Neural cell (in vitro differentiated cells): ENCODE data around the gene SET. TPM values are rescaled to one million over a fixed set of nuclear protein-coding genes. Genes with fewer than 3 reads are reported as not detected.
"Not testable (repeated sequence)": the region's sequence is repeated elsewhere in the genome, so short reads cannot be mapped to it uniquely, and the experiment has no call there.

Experiments used
- H2AFZ ChIP-seq: fragments of 200-600, 300-800 bp; sonication (generic), shearing (Covaris generic); 2 replicates; pipeline ENCODE4 v1.6.0; 2014; ENCODE audit warnings: low read depth, mild to moderate bottlenecking, antibody characterized with exemption, low read length, moderate library complexity
- H3F3A ChIP-seq: fragments of 200-600 bp; shearing (Covaris generic); 2 replicates; pipeline ENCODE4 v1.6.1; 2016; ENCODE audit warnings: mild to moderate bottlenecking, moderate library complexity, mixed read lengths, antibody characterized with exemption, low read length; ENCODE audit not compliant: insufficient read depth, poor library complexity, severe bottlenecking
- H3K27ac ChIP-seq: fragments of 200-600, 300-800 bp; sonication (generic), shearing (Covaris generic); 2 replicates; pipeline ENCODE4 v1.5.1; 2014; ENCODE audit warnings: mild to moderate bottlenecking, low read length, moderate library complexity
- H3K27me3 ChIP-seq: fragments of 300-800, 200-600 bp; sonication (generic), shearing (Covaris generic); 2 replicates; pipeline ENCODE4 v1.6.0; 2014; ENCODE audit warnings: mild to moderate bottlenecking, low read depth, low read length, moderate library complexity; ENCODE audit not compliant: insufficient read depth
- H3K36me3 ChIP-seq: fragments of 300-800, 200-600 bp; sonication (generic), shearing (Covaris generic); 2 replicates; pipeline ENCODE4 v1.5.1; 2014; ENCODE audit warnings: mild to moderate bottlenecking, antibody characterized with exemption, low read length, moderate library complexity; ENCODE audit not compliant: insufficient read depth
- H3K4me2 ChIP-seq: fragments of 300-800, 200-600 bp; sonication (generic), shearing (Covaris generic); 2 replicates; pipeline ENCODE4 v1.6.0; 2014; ENCODE audit warnings: mild to moderate bottlenecking, low read length
- H3K4me3 ChIP-seq: fragments of 300-800, 200-600 bp; sonication (generic), shearing (Covaris generic); 2 replicates; pipeline ENCODE4 v1.5.1; 2014; ENCODE audit warnings: mild to moderate bottlenecking, low read length, moderate library complexity
- H3K79me2 ChIP-seq: fragments of 200-600 bp; shearing (Covaris generic); replicated peaks from 2 replicates; pipeline ENCODE4 v1.6.0; 2014; ENCODE audit warnings: mild to moderate bottlenecking, low read length, moderate library complexity; ENCODE audit not compliant: insufficient read depth
- H3K9ac ChIP-seq: fragments of 300-800, 200-600 bp; sonication (generic), shearing (Covaris generic); 2 replicates; pipeline ENCODE4 v1.6.1; 2016; ENCODE audit warnings: mild to moderate bottlenecking, low read length, mixed read lengths
- H3K9me2 ChIP-seq: fragments of 200-600 bp; shearing (Covaris generic); 2 replicates; pipeline ENCODE4 v1.6.1; 2016; ENCODE audit warnings: mild to moderate bottlenecking, low read length, mixed read lengths; ENCODE audit not compliant: insufficient read depth
- H3K9me3 ChIP-seq: fragments of 200-600, 300-800 bp; sonication (generic), shearing (Covaris generic); 2 replicates; pipeline ENCODE4 v1.6.1; 2016; ENCODE audit warnings: mild to moderate bottlenecking, mixed run types, low read length, moderate library complexity, mixed read lengths
- H4K20me1 ChIP-seq: fragments of 200-600 bp; shearing (Covaris generic); 2 replicates; pipeline ENCODE4 v1.6.1; 2016; ENCODE audit warnings: mild to moderate bottlenecking, mixed run types; ENCODE audit not compliant: insufficient read depth
- EP300 ChIP-seq: fragments of 450-650 bp; conservative IDR thresholded peaks from 2 replicates; pipeline ENCODE4 v1.6.1; 2014; ENCODE audit warnings: antibody characterized with exemption, mild to moderate bottlenecking, moderate library complexity; ENCODE audit not compliant: poor library complexity, severe bottlenecking
- EZH2 ChIP-seq: fragments of 200-600, 300-800 bp; shearing (Covaris generic), sonication (generic); IDR thresholded peaks from 2 replicates; pipeline ENCODE4 v1.6.1; 2014; ENCODE audit warnings: antibody characterized with exemption, low read length, borderline replicate concordance, mild to moderate bottlenecking; ENCODE audit not compliant: insufficient read depth, poor library complexity, severe bottlenecking
- MXI1 ChIP-seq: fragments of 450-650 bp; conservative IDR thresholded peaks from 2 replicates; pipeline ENCODE4 v1.6.1; 2014; ENCODE audit warnings: antibody characterized with exemption, mild to moderate bottlenecking; ENCODE audit not compliant: poor library complexity, severe bottlenecking
- POLR2AphosphoS5 ChIP-seq: IDR thresholded peaks from 2 replicates; pipeline ENCODE4 v1.6.1; 2012
- RAD21 ChIP-seq: fragments of 450-650 bp; conservative IDR thresholded peaks from 2 replicates; pipeline ENCODE4 v1.6.1; 2014; ENCODE audit warnings: antibody characterized with exemption, mild to moderate bottlenecking, moderate library complexity
- SMC3 ChIP-seq: fragments of 450-650 bp; conservative IDR thresholded peaks from 2 replicates; pipeline ENCODE4 v1.6.1; 2014; ENCODE audit warnings: antibody characterized with exemption, mild to moderate bottlenecking, moderate library complexity; ENCODE audit not compliant: poor library complexity
- TAF1 ChIP-seq: IDR thresholded peaks from 2 replicates; pipeline ENCODE4 v1.6.1; 2012; ENCODE audit warnings: low read depth
- polyA plus RNA-seq: library from polyadenylated mRNA; depleted of rRNA; stranded (reverse); fragments of >200 nt; gene quantifications from 2 replicates; pipeline ENCODE4 v1.2.3, GENCODE V29; 2014
- TF ChIP-seq, protein P1 (sequence below): fragments of 450-650 bp; IDR thresholded peaks from 2 replicates; pipeline ENCODE4 v1.5.1; 2014; ENCODE audit warnings: antibody characterized with exemption, mild to moderate bottlenecking, moderate library complexity; ENCODE audit not compliant: poor library complexity, severe bottlenecking
- TF ChIP-seq, protein P2 (sequence below): IDR thresholded peaks from 2 replicates; pipeline ENCODE4 v1.6.1; 2012; ENCODE audit warnings: borderline replicate concordance

SET gene
- polyA plus RNA-seq, 1 donor from 2014 or later, result 855 TPM

DNA sequence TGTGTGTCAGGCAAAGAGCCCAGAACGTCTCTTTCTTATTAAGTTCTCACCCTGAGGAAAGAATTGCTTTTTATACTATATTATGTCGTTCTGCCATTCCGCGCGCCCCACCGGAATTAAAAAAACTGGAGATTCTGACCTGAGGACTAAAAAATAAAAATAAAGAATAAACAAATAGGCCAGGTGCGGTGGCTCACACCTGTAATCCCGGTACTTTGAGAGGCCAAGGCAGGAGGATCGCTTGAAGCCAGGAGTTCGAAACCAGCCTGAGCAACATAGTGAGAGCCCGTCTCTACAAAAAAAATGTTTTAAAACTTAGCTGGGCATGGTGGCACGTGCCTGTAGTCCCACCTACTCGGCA is 31.7 kb upstream of the SET start:
- Histone ChIP-seq H3K4me3 (peak overlapping the region; percentile 74), H3K9ac (peak overlapping the region; percentile 96), H3K36me3 (no peaks in the 10 kb centered on the region)

DNA sequence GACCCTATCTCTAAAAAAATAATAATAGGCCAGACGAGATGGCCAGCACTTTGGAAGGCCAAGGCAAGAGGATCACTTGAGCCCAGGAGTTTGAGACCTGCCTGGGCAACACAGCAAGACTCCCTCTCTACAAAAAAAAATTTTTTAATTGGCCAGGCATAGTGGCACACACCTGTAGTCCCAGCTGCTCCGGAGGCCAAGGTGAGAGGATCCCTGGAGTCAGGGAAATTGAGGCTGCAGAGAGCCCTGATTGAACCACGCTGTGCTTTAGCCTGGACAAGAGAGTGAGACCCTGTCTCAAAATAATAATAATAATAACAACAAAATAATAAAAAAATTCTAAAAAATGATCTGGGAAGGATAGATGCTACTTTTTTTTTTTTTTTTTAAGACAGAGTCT is 31.2 kb upstream of the SET start:
- Histone ChIP-seq H3K79me2 (peaks cover 8% of the 10 kb centered on the region), H3K4me2 (no peak overlapping the region), H3K9me2 (no peaks in the 10 kb centered on the region), H2AFZ (no peak overlapping the region), H3K36me3 (no peaks in the 10 kb centered on the region), H3K9me3 (no peaks in the 10 kb centered on the region), H3K27me3 (no peaks in the 10 kb centered on the region), H3K9ac (no peak overlapping the region), H4K20me1 (no peaks in the 10 kb centered on the region), H3F3A (peaks cover 3% of the 10 kb centered on the region), H3K4me3 (no peak overlapping the region), H3K27ac (peak overlapping the region; percentile 99)
- TF ChIP-seq MXI1 (no peak), SMC3 (no peak), TAF1 (no peak), POLR2AphosphoS5 (no peak), RAD21 (no peak)
- TF ChIP-seq, protein P1, sequence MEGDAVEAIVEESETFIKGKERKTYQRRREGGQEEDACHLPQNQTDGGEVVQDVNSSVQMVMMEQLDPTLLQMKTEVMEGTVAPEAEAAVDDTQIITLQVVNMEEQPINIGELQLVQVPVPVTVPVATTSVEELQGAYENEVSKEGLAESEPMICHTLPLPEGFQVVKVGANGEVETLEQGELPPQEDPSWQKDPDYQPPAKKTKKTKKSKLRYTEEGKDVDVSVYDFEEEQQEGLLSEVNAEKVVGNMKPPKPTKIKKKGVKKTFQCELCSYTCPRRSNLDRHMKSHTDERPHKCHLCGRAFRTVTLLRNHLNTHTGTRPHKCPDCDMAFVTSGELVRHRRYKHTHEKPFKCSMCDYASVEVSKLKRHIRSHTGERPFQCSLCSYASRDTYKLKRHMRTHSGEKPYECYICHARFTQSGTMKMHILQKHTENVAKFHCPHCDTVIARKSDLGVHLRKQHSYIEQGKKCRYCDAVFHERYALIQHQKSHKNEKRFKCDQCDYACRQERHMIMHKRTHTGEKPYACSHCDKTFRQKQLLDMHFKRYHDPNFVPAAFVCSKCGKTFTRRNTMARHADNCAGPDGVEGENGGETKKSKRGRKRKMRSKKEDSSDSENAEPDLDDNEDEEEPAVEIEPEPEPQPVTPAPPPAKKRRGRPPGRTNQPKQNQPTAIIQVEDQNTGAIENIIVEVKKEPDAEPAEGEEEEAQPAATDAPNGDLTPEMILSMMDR, result no peak

More for the DNA sequence above, 31.7 kb upstream of the SET start:
- Histone ChIP-seq H2AFZ (peak overlapping the region; percentile 87), H3K4me2 (peak overlapping the region; percentile 71), H3F3A (peaks cover 3% of the 10 kb centered on the region), H3K27ac (peak overlapping the region; percentile 99), H3K27me3 (no peaks in the 10 kb centered on the region), H4K20me1 (no peaks in the 10 kb centered on the region), H3K79me2 (peaks cover 8% of the 10 kb centered on the region), H3K9me3 (no peaks in the 10 kb centered on the region), H3K9me2 (no peaks in the 10 kb centered on the region)
- TF ChIP-seq MXI1, result no peak
- TF ChIP-seq TAF1, result no peak
- TF ChIP-seq, protein P1, result no peak

DNA sequence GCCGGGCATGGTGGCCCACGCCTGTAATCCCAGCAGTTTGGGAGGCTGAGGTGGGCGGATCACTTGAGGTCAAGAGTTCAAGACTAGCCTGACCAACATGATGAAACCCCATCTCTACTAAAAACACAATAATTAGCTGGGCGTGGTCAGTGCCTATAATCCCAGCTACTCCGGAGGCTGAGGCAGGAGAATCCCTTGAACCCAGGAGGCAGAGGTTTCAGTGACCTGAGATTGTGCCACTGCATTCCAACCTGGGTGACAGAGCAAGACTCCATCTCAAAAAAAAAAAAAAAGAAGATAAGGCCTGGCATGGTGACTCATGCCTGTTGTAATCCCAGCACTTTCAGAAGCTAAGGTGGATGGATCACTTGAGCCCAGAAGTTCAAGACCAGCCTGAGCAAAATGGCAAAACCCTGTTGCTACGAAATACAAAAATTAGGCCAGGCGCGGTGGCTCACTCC is 22.5 kb upstream of the SET start:
- H3K9me2 ChIP-seq, H3K27ac ChIP-seq, H3K79me2 ChIP-seq, H3F3A ChIP-seq, H3K9me3 ChIP-seq, H3K27me3 ChIP-seq, H3K36me3 ChIP-seq, H3K9ac ChIP-seq, H3K4me3 ChIP-seq, H3K4me2 ChIP-seq, H2AFZ ChIP-seq, H4K20me1 ChIP-seq: not testable (repeated sequence)

DNA sequence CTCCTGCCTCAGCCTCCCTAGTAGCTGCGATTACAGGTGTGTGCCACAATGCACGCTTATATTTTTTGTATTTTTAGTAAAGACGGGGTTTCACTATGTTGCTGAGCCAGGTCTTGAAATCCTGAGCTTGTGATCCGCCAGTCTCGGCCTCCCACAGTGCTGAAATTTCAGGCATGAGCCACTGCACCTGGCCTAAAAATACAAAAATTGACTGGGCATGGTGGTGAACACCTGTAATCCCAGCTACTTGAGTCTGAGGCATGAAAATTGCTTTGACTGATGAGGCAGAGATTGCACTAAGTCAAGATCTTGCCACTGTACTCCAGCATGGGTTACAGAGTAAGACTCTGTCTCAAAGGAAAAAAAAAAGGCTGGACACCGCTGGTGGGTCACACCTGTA is 19.2 kb upstream of the SET start:
- Histone ChIP-seq H3K9ac (no peak overlapping the region), H3K27ac (no peak overlapping the region), H3K9me3 (no peaks in the 10 kb centered on the region), H2AFZ (no peak overlapping the region), H3K79me2 (no peaks in the 10 kb centered on the region), H4K20me1 (no peaks in the 10 kb centered on the region), H3K36me3 (no peaks in the 10 kb centered on the region), H3K4me3 (no peak overlapping the region), H3K4me2 (no peak overlapping the region), H3F3A (no peaks in the 10 kb centered on the region), H3K27me3 (no peaks in the 10 kb centered on the region), H3K9me2 (no peaks in the 10 kb centered on the region)
- no peak for TF ChIP-seq EP300
- TF ChIP-seq TAF1, result no peak
- TF ChIP-seq, protein P2, sequence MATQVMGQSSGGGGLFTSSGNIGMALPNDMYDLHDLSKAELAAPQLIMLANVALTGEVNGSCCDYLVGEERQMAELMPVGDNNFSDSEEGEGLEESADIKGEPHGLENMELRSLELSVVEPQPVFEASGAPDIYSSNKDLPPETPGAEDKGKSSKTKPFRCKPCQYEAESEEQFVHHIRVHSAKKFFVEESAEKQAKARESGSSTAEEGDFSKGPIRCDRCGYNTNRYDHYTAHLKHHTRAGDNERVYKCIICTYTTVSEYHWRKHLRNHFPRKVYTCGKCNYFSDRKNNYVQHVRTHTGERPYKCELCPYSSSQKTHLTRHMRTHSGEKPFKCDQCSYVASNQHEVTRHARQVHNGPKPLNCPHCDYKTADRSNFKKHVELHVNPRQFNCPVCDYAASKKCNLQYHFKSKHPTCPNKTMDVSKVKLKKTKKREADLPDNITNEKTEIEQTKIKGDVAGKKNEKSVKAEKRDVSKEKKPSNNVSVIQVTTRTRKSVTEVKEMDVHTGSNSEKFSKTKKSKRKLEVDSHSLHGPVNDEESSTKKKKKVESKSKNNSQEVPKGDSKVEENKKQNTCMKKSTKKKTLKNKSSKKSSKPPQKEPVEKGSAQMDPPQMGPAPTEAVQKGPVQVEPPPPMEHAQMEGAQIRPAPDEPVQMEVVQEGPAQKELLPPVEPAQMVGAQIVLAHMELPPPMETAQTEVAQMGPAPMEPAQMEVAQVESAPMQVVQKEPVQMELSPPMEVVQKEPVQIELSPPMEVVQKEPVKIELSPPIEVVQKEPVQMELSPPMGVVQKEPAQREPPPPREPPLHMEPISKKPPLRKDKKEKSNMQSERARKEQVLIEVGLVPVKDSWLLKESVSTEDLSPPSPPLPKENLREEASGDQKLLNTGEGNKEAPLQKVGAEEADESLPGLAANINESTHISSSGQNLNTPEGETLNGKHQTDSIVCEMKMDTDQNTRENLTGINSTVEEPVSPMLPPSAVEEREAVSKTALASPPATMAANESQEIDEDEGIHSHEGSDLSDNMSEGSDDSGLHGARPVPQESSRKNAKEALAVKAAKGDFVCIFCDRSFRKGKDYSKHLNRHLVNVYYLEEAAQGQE, result no peak
- no peak for TF ChIP-seq MXI1
- TF ChIP-seq SMC3, result no peak
- no peak for TF ChIP-seq EZH2
- TF ChIP-seq RAD21, result no peak
